ENCODE results near the gene BCL7C. TPM values are rescaled to one million over a fixed set of nuclear protein-coding genes. Genes with fewer than 3 reads are reported as not detected.

BCL7C gene
- total and polyA plus RNA-seq, 2 of the 13 experiments (the other 11 are each of a cell fraction or from before 2014, with no cell fraction given), result 17.7 to 33.8 TPM

- TF ChIP-seq HOMEZ (CRISPR knock-in tag; IDR thresholded peaks at IDR 0.05; ENCODE audit: low read depth) (no peak), ARID3A (IDR thresholded peaks at IDR 0.05; ENCODE audit: low read depth, low read length) (0 out of 2 replicates have a peak, but pooled peaks have one; percentile 35), NFYC (CRISPR knock-in tag; IDR thresholded peaks at IDR 0.05) (no peak; the same call in 1 of the 2 replicates), KMT2A (CRISPR knock-in tag; IDR thresholded peaks at IDR 0.05) (no peak), NR2F2 (IDR thresholded peaks at IDR 0.05; ENCODE audit: borderline replicate concordance, low read depth) (peak; percentile 33; the same call in 1 of the 2 replicates), KLF6 (CRISPR knock-in tag; IDR thresholded peaks at IDR 0.05) (no peak), U2AF1 (optimal IDR thresholded peaks at IDR 0.05; ENCODE audit: low read depth, low read length) (no peak), GMEB2 (CRISPR knock-in tag; IDR thresholded peaks at IDR 0.05; ENCODE audit: low read depth) (peak; percentile 87), CENPX (CRISPR knock-in tag; IDR thresholded peaks at IDR 0.05) (no peak), NR0B2 (CRISPR knock-in tag; IDR thresholded peaks at IDR 0.05) (no peak), ZNF20 (CRISPR knock-in tag; IDR thresholded peaks at IDR 0.05) (no peak), ZNF672 (CRISPR knock-in tag; IDR thresholded peaks at IDR 0.05) (no peak), BHLHE40 (IDR thresholded peaks at IDR 0.05; ENCODE audit: low read length) (no peak), ZNF142 (CRISPR knock-in tag; IDR thresholded peaks at IDR 0.05) (no peak), JUNB (CRISPR knock-in tag; IDR thresholded peaks at IDR 0.05; ENCODE audit: borderline replicate concordance) (no peak), FOXO4 (CRISPR knock-in tag; conservative IDR thresholded peaks at IDR 0.05) (no peak)
These were observed 29.2 kb upstream of the BCL7C start (continued) for GRCh38 chr16:30922960-30923535.

Measured in HepG2 (cell line).